T-helper 22 cell (primary cell): ENCODE data around the gene LMNTD1.

Experiments used
- DNase-seq: peaks from one replicate; pipeline ENCODE4 v3.0.0-alpha.2; 2020; ENCODE audit warnings: low read depth

Gene LMNTD1

DNA sequence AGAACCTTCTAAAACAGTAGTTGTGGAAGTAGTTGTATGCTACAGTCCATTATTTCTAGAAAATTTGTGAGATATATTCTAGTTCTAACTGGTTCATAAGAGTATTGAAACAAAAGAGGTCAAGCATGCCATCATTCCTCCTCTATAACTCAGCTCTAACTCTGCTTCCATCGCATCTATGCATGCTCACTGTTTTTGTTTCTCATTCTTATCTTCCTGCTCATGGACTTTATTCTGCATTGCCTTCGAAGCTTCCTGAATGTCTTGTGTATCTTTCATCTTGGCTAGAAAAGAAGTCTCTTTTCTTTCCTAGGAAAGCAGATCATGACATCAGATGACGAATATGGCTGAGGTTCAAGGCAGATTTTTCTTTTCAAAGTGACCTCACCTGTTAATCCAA lies 402 bp downstream of the LMNTD1 start:
- DNase-seq: no peak

DNA sequence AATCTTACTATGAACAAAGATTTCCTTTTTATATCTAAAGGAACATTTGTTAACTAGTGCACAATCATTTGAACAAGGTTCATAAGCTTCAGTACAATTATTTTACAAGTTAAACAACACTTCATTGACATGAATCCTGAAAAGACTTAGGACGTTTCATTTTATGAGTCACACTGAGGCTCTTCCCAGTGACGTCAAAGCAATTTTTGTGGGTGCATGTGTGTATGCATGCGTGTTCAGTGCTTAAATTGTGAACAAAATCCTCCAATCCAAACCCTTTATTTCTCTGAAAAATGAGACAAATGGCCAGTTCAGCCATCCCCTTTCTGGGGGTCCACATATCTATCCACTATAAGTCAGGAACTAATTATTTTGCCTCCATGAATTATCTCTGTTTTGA lies 2.9 kb downstream of the LMNTD1 start:
- DNase-seq: no peak

DNA sequence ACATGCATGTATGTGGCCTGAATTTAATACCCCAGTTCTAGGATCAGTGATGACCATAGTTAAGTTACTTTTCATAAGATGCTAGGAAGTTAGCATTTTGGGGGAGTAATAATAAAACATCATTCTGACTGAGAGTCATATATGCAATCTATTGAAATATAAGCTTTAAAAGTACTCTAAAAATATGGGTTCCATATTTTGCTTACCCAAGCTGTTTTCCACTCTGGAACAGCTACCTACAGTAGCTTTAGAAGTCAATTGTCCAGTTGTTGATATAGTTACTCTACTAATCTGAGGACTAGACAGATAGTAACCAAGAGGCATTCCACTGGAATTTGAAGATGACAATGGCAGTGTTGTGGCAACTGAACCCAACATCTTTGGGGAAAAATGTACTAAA lies 4.0 kb downstream of the LMNTD1 start:
- DNase-seq: no peak

DNA sequence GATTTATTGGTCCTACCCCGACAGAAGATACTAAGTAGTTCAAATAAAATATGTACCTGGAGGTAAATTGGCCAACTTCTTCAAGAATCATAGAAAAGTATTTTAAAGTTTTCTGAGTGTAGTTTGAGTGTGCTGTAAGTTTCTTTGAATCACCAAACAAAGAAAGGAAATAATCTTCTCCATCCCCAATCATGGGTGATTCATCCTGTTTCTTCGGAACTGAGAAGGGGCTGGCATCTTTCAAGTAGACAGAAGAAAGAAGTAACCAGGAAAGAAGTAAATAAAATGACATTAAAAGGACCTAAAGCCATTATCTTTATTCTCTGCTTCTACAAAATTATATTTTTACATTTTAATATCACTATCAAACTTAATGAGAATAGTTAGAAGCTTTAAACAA lies 6.8 kb downstream of the LMNTD1 start:
- DNase-seq: no peak

DNA sequence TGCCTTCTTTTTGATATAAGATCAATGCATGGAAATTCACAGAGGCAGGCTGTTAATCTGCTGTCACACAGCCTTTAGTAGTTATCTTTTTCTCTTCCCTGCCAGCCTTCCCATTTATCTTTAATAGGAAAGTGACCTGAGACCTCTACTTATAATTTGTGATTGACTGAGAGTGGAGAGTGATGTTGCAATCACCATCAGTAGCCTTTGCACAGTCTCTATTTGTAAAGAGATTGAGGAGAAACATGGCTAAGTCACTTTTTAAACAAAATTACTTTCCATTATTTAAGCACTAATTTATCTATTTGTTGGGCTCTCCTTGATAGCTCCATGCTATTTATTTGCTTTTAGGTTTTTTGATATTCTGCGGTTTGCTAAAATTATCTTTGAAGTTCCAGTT lies 19.9 kb downstream of the LMNTD1 start:
- no peak for DNase-seq

DNA sequence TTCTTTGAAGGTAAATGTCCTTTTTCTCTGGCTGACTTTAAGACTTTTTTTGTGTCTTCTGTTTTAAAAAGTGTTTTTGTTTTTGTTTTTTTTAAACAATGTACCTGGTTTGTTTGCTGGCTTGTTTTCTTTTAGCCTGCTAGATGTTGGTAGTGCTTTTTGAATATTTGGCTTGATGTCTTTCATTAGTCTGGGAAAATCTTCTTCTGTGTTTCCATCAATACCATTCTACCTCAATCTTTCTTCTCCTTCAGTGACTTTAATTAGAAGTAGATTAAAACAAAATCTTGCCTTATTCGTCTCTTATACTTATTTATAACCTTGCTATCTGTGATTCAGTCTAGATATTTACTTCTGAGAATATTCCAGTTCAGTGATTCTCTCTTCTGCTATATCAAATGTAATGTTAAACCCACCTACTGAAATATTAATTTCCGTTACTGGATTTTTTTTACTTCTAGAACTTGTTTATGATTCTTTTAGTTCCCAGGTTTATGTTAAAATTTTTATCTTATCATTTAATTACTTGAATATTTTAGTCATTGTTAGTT lies 21.5 kb downstream of the LMNTD1 start:
- DNase-seq: no peak

DNA sequence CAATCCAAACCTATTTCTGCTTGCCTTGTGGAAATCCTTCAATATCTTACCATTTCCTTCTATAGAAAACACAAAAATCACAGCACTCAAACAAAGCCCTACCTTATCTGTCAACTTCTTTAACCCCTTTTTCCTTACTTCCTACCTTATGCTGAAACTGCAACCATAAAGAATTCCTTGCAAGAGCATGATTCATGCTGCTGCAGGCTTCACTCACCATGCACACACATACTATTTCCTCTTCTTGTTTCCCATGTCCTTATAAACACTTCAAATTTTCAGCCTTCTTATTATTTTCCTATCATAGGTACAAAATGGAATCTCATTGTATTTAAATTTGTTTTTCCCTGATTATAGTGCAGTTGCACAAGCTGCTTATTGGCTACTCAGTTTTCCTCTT lies 23.3 kb downstream of the LMNTD1 start:
- no peak for DNase-seq

DNA sequence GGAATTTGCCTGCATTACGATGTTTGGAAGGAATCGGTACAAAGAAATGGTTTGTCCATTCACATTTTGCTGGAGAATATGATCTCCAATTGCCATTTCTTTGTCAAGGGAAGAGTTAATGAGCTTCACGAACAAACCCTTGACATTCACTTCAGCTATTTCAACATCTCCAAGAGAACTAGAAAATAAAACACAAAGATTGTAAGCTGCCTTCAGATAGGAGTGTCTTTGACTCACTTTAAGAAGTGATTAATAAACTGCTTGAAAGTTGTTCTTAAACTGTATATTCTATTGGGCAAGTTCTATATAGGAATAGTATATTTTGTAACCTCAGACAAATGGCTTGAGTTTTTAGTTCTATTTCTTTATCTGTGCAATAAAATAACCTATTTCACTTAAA lies 26.3 kb downstream of the LMNTD1 start:
- no peak for DNase-seq

DNA sequence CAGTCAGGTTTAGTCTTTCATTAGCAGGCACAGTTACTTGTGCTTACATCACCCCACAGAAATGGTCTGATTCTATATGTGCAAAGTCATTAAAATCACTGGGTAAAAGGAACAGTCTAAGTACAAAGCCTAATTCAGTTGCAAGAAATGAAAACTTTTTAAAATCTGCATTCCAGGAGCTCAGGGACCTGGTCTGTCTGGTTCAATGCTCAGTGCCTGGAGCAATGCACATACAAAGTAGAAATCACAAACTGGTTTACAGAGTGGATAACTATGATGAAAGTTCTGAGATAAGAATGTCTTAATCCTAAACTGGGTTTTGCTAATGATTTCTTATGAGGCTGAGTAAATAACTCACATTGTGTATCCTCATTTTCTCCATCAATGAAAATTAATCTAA lies 28.7 kb downstream of the LMNTD1 start:
- no peak for DNase-seq

DNA sequence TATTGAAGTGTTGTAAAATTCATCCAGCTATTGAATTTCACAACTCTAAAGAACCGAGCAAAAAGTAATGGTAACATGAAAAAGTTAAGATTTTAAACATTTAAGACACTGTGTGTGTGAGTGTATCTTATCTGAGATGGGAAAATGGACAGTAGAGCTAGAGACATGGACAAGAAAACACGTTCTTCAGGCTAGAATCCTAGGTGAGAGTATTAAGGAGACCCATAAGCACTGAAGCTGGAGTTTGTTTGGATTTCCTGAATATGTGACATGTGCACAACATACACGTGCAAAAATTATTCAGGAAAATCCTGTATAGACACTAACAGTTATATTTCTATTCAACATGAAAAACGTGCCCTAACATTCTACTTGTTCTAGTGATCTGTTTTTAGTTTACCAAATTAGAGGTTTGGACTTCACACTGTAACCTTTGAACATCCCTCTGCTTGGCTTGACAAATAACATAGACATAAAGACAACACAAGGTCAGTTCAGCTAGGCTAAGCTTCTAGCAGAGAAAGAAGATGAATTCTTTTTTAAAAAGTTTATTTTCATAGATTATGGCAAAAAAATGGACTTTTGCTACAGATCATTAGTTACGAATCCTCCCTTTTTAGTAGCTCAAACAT lies 31.3 kb downstream of the LMNTD1 start:
- DNase-seq: no peak

DNA sequence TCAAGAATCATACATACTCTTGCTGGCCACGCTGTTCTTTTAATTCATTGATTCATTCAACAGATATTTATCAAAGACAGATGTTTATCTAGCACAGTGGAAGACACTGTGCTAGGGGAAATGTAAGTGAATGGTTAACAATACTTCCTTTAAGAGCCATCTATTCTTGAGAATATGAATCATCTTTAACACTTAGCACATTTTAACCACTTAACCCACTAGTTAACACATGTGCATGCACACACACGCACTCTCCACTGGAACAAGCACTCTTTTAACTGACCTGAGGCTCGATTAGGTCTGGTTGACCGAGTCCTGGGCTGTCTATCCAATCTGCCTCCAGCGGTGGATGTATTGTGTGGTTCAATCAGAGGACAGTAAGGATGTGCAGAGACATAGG lies 34.6 kb downstream of the LMNTD1 start:
- DNase-seq: no peak

DNA sequence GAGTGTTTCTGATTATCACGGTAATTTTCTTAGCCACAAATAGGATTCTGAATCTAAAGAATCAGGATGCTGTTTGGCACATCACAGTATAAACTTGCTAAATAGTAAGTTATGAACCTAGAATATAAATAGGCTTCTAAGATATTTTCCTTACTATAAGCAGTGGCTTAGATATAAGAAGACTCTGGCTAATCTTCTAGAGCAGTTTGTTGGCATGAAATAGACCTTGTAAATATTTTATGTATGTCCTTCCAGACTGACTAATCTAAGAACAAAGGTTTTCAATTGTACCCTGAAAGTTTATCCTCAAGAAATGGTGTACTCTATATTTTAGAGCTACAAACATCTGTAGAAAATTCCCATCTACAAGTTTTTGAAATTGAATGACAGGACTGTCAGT lies 48.3 kb downstream of the LMNTD1 start:
- no peak for DNase-seq

DNA sequence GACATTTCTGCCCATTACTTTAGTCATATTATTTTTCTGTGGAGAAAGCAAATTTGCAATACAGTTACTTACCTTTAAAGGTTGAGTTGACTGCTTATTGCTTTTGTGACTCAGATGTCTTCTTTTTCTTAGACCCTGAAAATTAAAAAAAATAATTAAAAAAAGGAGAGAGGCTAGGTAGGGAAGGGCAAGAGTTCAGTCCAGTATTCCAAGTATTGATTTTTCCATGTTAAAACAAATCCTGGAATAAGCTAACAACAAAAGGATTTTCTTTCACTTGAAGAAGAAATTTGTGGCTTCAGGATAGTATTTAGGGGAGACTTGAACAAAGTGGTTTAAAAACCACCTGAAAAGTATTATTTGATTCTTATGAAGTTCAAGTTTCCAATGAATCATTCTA lies 49.4 kb downstream of the LMNTD1 start:
- no peak for DNase-seq

DNA sequence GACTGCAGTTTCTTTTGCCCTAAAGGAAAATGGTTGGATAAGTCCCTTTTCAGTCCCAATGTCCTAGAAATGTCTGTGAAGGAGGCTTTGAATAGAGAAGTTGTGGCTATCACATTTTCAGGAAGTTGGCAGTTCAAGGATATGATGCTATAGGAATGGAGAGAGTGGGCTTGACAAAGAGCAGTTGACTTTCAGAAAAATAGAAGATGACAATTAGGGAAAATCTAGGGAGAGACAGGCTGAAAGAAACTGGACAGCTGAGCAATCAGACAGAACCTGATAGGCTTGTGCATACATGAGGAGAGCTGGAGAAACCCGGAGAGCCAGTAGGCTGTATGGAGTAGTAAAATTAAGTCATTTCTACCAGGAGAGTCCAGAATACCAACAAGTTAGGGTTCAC lies 50.5 kb downstream of the LMNTD1 start:
- no peak for DNase-seq

DNA sequence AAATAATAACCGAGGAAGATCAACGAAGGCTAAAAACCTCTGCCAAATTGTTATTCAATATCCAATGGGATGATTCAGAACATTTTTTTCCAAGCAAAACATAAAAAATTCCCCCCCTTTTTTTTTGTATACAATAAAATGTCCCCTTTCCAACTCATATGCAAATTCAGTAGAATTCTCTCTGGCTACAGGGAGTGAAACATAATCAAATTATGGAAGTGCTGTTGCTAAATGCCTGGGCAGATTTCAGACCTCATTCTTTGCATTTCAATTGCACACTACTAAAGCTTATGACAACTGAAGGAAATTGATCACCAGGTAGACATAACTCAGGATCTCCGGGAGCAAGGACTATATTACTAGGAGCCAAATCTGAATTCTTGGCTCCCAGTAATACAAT lies 51.0 kb downstream of the LMNTD1 start:
- DNase-seq: no peak

DNA sequence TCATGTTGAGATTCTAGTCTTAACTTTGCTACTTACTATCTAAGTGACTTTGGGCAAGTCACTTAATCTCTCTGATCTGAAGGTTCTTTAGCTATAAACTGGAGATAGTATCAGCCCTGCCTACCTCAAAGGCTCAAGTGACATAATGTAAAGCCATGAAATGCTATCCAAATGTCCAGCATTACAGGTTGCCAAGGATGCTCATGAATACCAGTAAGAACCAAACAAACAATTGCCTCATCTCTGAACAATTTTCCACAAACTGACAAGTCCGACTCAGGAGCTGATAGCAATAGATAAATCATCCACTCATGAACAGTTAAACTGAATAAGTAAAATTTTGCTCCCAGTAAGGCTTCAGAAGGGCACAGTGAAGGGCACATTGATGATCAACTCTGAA lies 51.5 kb downstream of the LMNTD1 start:
- no peak for DNase-seq

DNA sequence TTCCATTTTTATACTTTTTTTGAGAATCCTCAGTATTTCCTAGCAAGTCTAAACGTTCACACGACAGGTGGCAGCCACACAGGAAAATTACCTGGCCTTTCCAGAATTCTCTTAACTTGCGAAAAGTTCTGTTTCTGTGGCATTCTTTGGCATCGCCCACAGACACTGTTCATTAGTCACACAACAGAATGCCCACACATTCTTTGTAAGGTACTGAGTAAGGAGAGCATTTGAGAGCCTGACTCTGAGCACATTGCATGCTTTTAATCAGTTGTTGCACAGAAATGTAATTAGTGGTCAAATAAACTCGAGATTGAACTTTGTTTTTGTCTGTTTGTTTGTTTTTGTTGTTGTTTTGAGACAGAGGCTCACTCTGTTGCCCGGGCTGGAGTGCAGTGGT lies 52.4 kb downstream of the LMNTD1 start:
- DNase-seq: no peak

DNA sequence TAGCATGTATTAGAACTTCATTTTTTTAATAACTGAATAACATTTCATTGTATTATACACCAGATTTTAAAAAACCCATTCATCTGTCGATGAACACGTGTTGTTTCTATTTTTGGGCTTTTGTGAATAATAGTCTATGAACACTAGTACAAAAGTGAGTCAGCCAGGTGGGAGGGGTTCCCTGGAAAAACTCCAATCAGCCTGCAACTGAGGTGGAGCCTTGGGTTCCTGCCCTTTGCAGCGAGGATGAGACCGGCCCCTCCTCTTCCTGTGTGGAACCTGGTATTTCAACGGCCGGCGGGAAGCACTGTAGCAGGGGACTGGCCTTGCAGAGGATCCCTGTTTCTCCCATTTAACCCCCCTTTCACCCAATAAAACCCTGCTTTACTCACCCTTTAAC lies 56.1 kb downstream of the LMNTD1 start:
- DNase-seq: no peak

DNA sequence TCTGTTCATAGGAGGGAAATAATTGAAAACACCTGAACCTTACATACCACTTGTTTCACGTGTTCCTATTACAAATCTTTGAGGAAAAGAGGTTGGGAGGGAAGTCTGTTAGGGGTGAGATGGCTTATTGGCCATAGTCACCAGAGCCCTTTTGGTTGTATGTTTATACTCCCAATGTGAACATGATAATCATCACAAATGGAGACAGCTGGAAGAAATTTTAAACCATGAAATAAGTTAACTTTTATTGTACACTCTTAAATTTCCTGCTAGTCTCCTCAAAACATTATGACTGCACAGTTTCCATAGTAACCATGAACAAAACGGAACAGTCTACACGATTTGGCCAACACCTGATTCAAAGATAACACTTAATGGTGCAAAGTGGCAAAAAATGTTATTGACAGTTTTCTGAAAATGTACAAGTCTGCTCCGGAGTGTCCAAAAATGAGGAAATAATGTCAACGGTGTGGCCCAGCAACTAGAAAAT lies 56.9 kb downstream of the LMNTD1 start:
- no peak for DNase-seq

DNA sequence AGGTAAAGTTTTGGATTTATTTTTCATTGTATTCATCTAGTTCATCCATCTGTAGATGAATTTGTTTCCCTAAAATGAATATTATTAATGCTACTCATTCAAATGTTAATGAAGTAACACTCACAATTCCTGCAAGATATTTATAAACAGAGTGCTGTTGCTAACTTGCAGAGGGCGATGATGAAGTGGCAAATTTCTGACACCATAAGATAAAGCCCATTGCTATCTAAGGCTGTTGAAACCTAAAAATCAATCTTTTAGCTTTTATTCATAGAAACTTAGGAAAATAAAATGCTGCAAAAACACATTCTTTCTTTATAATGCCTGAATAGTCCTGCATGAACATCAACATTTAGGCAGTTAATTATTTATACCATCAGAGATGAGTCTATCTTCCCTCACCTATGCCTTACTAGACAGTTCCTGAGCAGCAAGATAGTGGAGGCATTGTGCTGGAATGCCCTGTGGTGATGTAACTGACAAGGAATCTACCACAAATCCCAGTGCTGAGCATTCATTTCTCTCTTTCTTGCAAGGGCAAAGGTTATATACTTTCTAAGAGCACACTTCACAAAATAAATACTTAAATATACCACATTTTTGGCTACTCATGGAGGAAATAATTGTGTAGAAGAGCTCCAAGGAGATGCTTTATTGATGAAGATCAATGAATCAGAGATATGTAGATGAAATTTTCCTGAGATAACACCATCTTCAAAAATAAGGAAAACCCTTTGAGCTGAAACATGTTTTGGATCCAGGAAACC lies 57.6 kb downstream of the LMNTD1 start:
- DNase-seq: no peak

DNA sequence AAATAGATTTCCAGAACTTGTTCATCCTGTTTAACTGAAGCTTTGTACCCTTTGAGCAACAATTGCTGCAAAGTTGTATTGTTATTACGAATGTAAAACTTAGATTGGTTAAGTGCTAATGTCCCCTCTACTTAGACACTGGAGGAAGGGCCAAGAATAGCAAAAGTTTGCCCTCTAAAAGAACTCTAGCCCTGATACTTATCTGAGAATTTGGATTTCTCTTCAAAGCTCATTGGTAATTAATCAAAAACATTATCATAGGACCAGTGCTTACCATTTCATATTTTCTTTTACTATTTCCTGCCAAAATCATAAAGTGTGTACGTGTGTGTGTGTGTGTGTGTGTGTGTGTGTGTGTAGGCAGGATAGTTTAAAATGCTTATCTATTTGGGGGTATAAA lies 58.2 kb downstream of the LMNTD1 start:
- no peak for DNase-seq

DNA sequence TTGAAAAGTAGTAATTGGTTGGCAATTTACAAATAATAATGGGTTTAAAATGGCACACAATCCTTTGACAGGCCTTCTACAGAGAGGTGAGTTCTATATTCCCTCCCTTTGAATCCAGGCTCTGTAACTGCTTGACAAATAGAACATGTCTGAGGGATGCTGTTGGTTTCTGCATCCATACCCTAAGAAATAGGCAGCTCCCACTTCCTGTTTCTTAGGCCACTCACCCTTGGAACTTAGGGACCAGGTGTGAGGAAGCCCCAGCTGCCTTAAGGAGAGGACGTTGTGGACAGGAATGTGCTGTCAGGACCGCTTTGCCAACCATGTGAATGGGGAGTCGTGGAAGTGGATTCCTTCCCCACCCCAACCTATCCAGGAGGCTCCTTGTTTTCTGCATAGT lies 59.4 kb downstream of the LMNTD1 start:
- DNase-seq: no peak

DNA sequence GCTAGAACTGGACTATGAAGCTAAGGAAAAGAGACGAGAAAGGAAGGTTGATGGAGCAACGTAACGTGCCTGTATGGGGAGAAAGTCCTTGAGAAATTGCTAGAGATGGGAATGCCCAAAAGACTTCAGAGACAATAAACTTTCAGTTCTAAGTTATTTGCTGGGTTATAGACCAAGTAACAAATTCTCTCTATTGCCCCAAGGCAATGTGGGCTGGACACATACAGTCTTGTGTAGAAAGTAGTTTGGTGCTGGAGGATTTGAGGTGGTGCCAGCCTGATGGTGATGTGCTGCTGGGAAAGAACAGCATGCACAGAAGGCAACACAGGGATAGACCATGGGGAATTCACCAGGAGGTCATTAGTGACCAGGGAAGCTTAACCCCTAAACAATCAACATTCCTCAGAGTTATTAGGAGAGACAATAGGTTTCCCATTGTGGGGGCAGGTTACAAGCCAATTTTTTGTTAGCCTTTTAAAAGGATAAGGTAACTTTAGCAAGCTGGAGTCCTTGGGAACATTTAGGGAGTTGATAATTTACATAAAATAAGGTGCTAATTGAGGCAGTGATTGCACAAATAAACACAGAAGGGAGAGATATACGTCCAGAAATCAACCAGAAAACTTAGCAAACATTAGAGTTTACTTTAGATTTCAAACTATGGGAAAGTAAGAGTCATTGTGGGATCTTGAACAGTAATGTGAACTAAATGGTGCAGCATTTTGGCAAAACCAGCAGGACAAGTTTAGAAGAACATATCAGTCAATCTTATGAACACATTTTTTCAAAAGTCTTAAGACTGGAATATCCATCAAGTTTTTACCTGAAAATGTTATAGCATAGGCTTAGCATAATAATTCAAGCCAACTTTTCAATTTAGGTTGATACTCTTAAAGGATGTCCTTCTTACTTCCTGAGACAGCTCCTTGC lies 61.4 kb downstream of the LMNTD1 start:
- no peak for DNase-seq
